Measurements from ENCODE around the gene NFILZ.

The NFILZ gene

GRCh38 chr19:8654591-8655339 is 24.3 kb downstream of the NFILZ start:
- Mint-ChIP-seq H3K4me3 (peak overlapping the region; percentile 44), H3K4me1 (peaks cover 31% of the 10 kb centered on the region), H3K9me3 (no peaks in the 10 kb centered on the region), H3K27ac (peak overlapping the region; percentile 63), H3K36me3 (no peaks in the 10 kb centered on the region)
- peak; percentile 75 for ATAC-seq
- peak; percentile 59 to 81 for DNase-seq (ENCODE audit: low spot score in 2 of 2)

- Mint-ChIP-seq H3K4me1 (peaks cover 35% of the 10 kb centered on the region), H3K9me3 (no peaks in the 10 kb centered on the region), H3K36me3 (no peaks in the 10 kb centered on the region), H3K4me3 (peak overlapping the region; percentile 44), H3K27ac (peak overlapping the region; percentile 63)
- ATAC-seq (peak; percentile 74), DNase-seq (ENCODE audit: low spot score in 2 of 2) (peak; percentile 18 to 61)
Measured at GRCh38 chr19:8655340-8655709, 24.9 kb downstream of the NFILZ start.

GRCh38 chr19:8657869-8658268 is 27.4 kb downstream of the NFILZ start:
- no peaks in the 10 kb centered on the region for H3K36me3 Mint-ChIP-seq
- H3K9me3 Mint-ChIP-seq = no peaks in the 10 kb centered on the region
- H3K4me3 Mint-ChIP-seq = no peak overlapping the region
- DNase-seq (ENCODE audit: low spot score in 2 of 2) (no peak), ATAC-seq (no peak)
- H3K27ac Mint-ChIP-seq = peak overlapping the region; percentile 63
- H3K4me1 Mint-ChIP-seq = peaks cover 49% of the 10 kb centered on the region

GRCh38 chr19:8659905-8660304 is 29.5 kb downstream of the NFILZ start:
- Mint-ChIP-seq H3K36me3 (no peaks in the 10 kb centered on the region), H3K27ac (peak overlapping the region; percentile 36), H3K9me3 (no peaks in the 10 kb centered on the region), H3K4me1 (peaks cover 64% of the 10 kb centered on the region), H3K4me3 (no peak overlapping the region)
- ATAC-seq (no peak), DNase-seq (ENCODE audit: low spot score in 2 of 2) (no peak)

- no peaks in the 10 kb centered on the region for H3K36me3 Mint-ChIP-seq
- peak overlapping the region; percentile 63 for H3K27ac Mint-ChIP-seq
- DNase-seq (ENCODE audit: low spot score in 2 of 2) (no peak), ATAC-seq (no peak)
- H3K9me3 Mint-ChIP-seq = no peaks in the 10 kb centered on the region
- peaks cover 63% of the 10 kb centered on the region for H3K4me1 Mint-ChIP-seq
- H3K4me3 Mint-ChIP-seq = no peak overlapping the region
Measured at GRCh38 chr19:8662263-8662662, 31.8 kb downstream of the NFILZ start.

GRCh38 chr19:8663920-8664670 is 33.7 kb downstream of the NFILZ start:
- DNase-seq (ENCODE audit: low spot score in 2 of 2) (no peak), ATAC-seq (peak; percentile 38)
- H3K36me3 Mint-ChIP-seq = no peaks in the 10 kb centered on the region
- H3K9me3 Mint-ChIP-seq = no peaks in the 10 kb centered on the region
- peak overlapping the region; percentile 36 for H3K4me3 Mint-ChIP-seq
- peak overlapping the region; percentile 90 for H3K27ac Mint-ChIP-seq
- H3K4me1 Mint-ChIP-seq = peaks cover 72% of the 10 kb centered on the region

GRCh38 chr19:8664671-8665057 is 34.2 kb downstream of the NFILZ start:
- Mint-ChIP-seq H3K36me3 (no peaks in the 10 kb centered on the region), H3K4me1 (peaks cover 73% of the 10 kb centered on the region), H3K9me3 (no peaks in the 10 kb centered on the region), H3K27ac (no peak overlapping the region), H3K4me3 (peak overlapping the region; percentile 25)
- ATAC-seq (no peak), DNase-seq (ENCODE audit: low spot score in 2 of 2) (no peak)

- H3K36me3 Mint-ChIP-seq = no peaks in the 10 kb centered on the region
- peak overlapping the region; percentile 41 for H3K27ac Mint-ChIP-seq
- H3K4me3 Mint-ChIP-seq = peak overlapping the region; percentile 25
- no peaks in the 10 kb centered on the region for H3K9me3 Mint-ChIP-seq
- ATAC-seq (peak; percentile 83), DNase-seq (ENCODE audit: low spot score in 2 of 2) (no peak)
- peaks cover 70% of the 10 kb centered on the region for H3K4me1 Mint-ChIP-seq
Measured at GRCh38 chr19:8665468-8666213, 35.2 kb downstream of the NFILZ start.

- Mint-ChIP-seq H3K4me1 (peaks cover 74% of the 10 kb centered on the region), H3K4me3 (no peak overlapping the region), H3K27ac (no peak overlapping the region), H3K36me3 (no peaks in the 10 kb centered on the region), H3K9me3 (no peaks in the 10 kb centered on the region)
- no peak for DNase-seq (ENCODE audit: low spot score in 2 of 2)
- ATAC-seq = no peak
Measured at GRCh38 chr19:8666814-8667405, 36.5 kb downstream of the NFILZ start.

- H3K9me3 Mint-ChIP-seq = peaks cover 5% of the 10 kb centered on the region
- H3K36me3 Mint-ChIP-seq = no peaks in the 10 kb centered on the region
- H3K27ac Mint-ChIP-seq = no peak overlapping the region
- DNase-seq (ENCODE audit: low spot score in 2 of 2) (no peak), ATAC-seq (no peak)
- H3K4me3 Mint-ChIP-seq = no peak overlapping the region
- peaks cover 23% of the 10 kb centered on the region for H3K4me1 Mint-ChIP-seq
Measured at GRCh38 chr19:8673276-8673891, 43.0 kb downstream of the NFILZ start.

- Mint-ChIP-seq H3K4me1 (peaks cover 11% of the 10 kb centered on the region), H3K27ac (no peak overlapping the region)
- no peak for DNase-seq (ENCODE audit: low spot score in 2 of 2)
Measured at GRCh38 chr19:8675066-8675465, 44.6 kb downstream of the NFILZ start.

GRCh38 chr19:8678244-8678807 is 47.9 kb downstream of the NFILZ start:
- H3K9me3 Mint-ChIP-seq = peaks cover 19% of the 10 kb centered on the region
- no peak overlapping the region for H3K4me3 Mint-ChIP-seq
- no peak overlapping the region for H3K27ac Mint-ChIP-seq
- H3K4me1 Mint-ChIP-seq = peaks cover 21% of the 10 kb centered on the region
- no peak for ATAC-seq
- DNase-seq (ENCODE audit: low spot score in 2 of 2) = no peak
- no peaks in the 10 kb centered on the region for H3K36me3 Mint-ChIP-seq

More at GRCh38 chr19:8675066-8675465, 44.6 kb downstream of the NFILZ start:
- H3K36me3 Mint-ChIP-seq = no peaks in the 10 kb centered on the region
- no peak for ATAC-seq
- peaks cover 8% of the 10 kb centered on the region for H3K9me3 Mint-ChIP-seq
- H3K4me3 Mint-ChIP-seq = no peak overlapping the region

Measured in stimulated activated effector memory CD8-positive, alpha-beta T cell treated with anti-CD3 and anti-CD28 coated beads, Interleukin-12 subunit alpha, Interleukin-12 subunit beta, amount 100 ng/mL, for 72 hours (primary cell).